T-cell (primary cell): Measurements from ENCODE around the gene OLAH. TPM values are rescaled to one million over a fixed set of nuclear protein-coding genes. Genes with fewer than 3 reads are reported as not detected.

Experiments used
- ATAC-seq, 4 experiments: fragments of 200-7000 bp in 3 of 4; fragments of 150-1000 bp in 1 of 4; cut with Tn5 transposase; replicated peaks in 1 of 4; 1 replicate in 3 of 4; 2 replicates in 1 of 4; pipeline ENCODE4 v1.10.0; 2021; ENCODE audit warnings: moderate library complexity in 3 of 4, mild to moderate bottlenecking in 2 of 4, moderate number of reproducible peaks in 1 of 4
- CTCF ChIA-PET, 2 donors: fragments of 300-600 bp; sonication (Branson Sonifier 250); formaldehyde crosslinking; loops; one replicate each; lab custom pipeline; 2022; ENCODE audit warnings: antibody characterized with exemption in 2 of 2; lab: Charles Lee
- POLR2A ChIA-PET, 2 donors: fragments of 300-600 bp; sonication (Branson Sonifier 250); formaldehyde crosslinking; loops; one replicate each; lab custom pipeline; 2022; ENCODE audit warnings: antibody characterized with exemption in 2 of 2; lab: Charles Lee
- DNase-seq, 35 experiments: peaks; one replicate each; pipeline versions ENCODE4 v3.0.0 to v3.0.0-alpha.2; 2013 to 2023
- H3K27ac ChIP-seq: one replicate; pipeline ENCODE4 v1.5.1; 2013; ENCODE audit warnings: low read length
- H3K27me3 ChIP-seq, 2 experiments: replicated peaks in 1 of 2; 1 replicate in 1 of 2; 2 replicates in 1 of 2; pipeline versions ENCODE4 v1.6.1 to v1.7.0; 2013; ENCODE audit warnings: low read length in 1 of 2, mixed read lengths in 1 of 2; ENCODE audit not compliant: control insufficient read depth in 2 of 2, insufficient read depth in 2 of 2; ENCODE audit errors: extremely low read depth in 1 of 2
- H3K36me3 ChIP-seq, 2 donors: 1 replicate in 1 of 2; 2 replicates in 1 of 2; pipeline versions ENCODE4 v1.6.1 to v1.7.0; 2013; ENCODE audit warnings: low read length in 1 of 2; ENCODE audit not compliant: control insufficient read depth in 2 of 2, insufficient read depth in 1 of 2; ENCODE audit errors: extremely low read depth in 1 of 2
- H3K4me1 ChIP-seq, 2 experiments: 1 replicate in 1 of 2; 2 replicates in 1 of 2; pipeline versions ENCODE4 v1.6.1 to v1.7.0; 2013; ENCODE audit warnings: low read length in 2 of 2, mixed read lengths in 1 of 2; ENCODE audit not compliant: insufficient read depth in 2 of 2, control insufficient read depth in 1 of 2; ENCODE audit errors: extremely low read depth in 1 of 2
- H3K4me3 ChIP-seq, 2 donors: 1 replicate in 1 of 2; 2 replicates in 1 of 2; pipeline versions ENCODE4 v1.5.1 to v1.7.0; 2013; ENCODE audit warnings: mild to moderate bottlenecking in 2 of 2, low read length in 1 of 2, moderate library complexity in 1 of 2; ENCODE audit not compliant: control insufficient read depth in 1 of 2; ENCODE audit errors: extremely low read depth in 1 of 2
- H3K9me3 ChIP-seq: 2 replicates; pipeline ENCODE4 v1.7.0; 2013
- H3K27ac Mint-ChIP-seq, 2 donors: one replicate each; pipeline ENCODE4 v1.8.0; 2020 to 2021; ENCODE audit warnings: mild to moderate bottlenecking in 2 of 2, mixed read lengths in 2 of 2
- H3K27me3 Mint-ChIP-seq, 2 donors: one replicate each; pipeline ENCODE4 v1.8.0; 2021 to 2022; ENCODE audit warnings: mixed read lengths in 2 of 2
- H3K36me3 Mint-ChIP-seq: one replicate; pipeline ENCODE4 v1.8.0; 2021; ENCODE audit warnings: mixed read lengths
- H3K4me1 Mint-ChIP-seq, 3 donors: one replicate each; pipeline ENCODE4 v1.8.0; 2020 to 2022; ENCODE audit warnings: mixed read lengths in 3 of 3, mild to moderate bottlenecking in 1 of 3
- H3K4me3 Mint-ChIP-seq, 3 donors: one replicate each; pipeline ENCODE4 v1.8.0; 2020 to 2022; ENCODE audit warnings: mild to moderate bottlenecking in 3 of 3, mixed read lengths in 3 of 3, moderate library complexity in 3 of 3
- H3K9me3 Mint-ChIP-seq, 3 donors: one replicate each; pipeline ENCODE4 v1.8.0; 2020 to 2022; ENCODE audit warnings: mixed read lengths in 3 of 3
- WGBS: methylation state at CpG from one replicate; pipeline ENCODE4 v1.1.5; 2013; ENCODE audit warnings: missing lambda C conversion rate; ENCODE audit not compliant: insufficient coverage; 5-methylcytosine and 5-hydroxymethylcytosine counted together
- total RNA-seq, 35 experiments: library from RNA in 6 of 35; stranded (reverse) in 6 of 35; fragments of 120-200 nt in 1 of 35; gene quantifications; one replicate each; pipeline versions ENCODE4 v1.2.1 to v1.2.4 and lab custom pipeline; 2013 to 2026

OLAH gene
- total RNA-seq, 5 donors from 2014 or later (not counting 1 experiment from before 2014, with no cell fraction given), result not detected

DNA sequence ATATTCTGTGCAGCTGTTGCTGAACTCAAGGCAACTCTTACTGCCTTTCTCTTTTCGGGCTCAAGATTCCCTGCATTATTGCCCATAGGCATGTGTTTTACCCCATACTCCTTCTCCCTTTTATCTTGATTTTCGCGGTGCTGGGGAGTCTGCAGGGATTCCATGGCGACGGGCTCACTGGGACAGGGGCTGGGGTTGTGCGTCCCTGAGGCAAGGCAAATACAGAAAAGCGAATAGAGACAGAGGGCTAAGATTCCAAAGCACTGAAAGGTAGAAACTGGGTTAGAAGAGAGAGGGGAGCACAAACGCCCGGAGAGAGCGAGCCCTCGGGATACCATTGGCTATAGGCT is 52.9 kb downstream of the OLAH start:
- H3K4me1 ChIP-seq, result peaks cover 3 to 33% of the 10 kb centered on the region in 2 experiments
- H3K36me3 Mint-ChIP-seq, result peaks cover under 1% of the 10 kb centered on the region
- no peaks in the 10 kb centered on the region for H3K27me3 Mint-ChIP-seq
- H3K27me3 ChIP-seq, result no peaks in the 10 kb centered on the region
- H3K4me1 Mint-ChIP-seq, result peaks cover 34 to 42% (median 39%) of the 10 kb centered on the region in 3 donors
- peak overlapping the region; percentile 73 to 84 for H3K4me3 ChIP-seq
- peak; percentile 20 to 30 (median 23) for ATAC-seq
- peak overlapping the region; percentile 84 to 85 for H3K27ac Mint-ChIP-seq
- CTCF ChIA-PET, result no interaction called here
- DNase-seq, result no peak
- peak overlapping the region; percentile 93 to 99 (median 95) for H3K4me3 Mint-ChIP-seq
- WGBS, result under 1% methylated on average over 11 of the region's 11 CpGs
- H3K36me3 ChIP-seq, result peaks cover 0 to 14% of the 10 kb centered on the region in 2 donors
- no peaks in the 10 kb centered on the region for H3K9me3 Mint-ChIP-seq
- no peaks in the 10 kb centered on the region for H3K9me3 ChIP-seq
- POLR2A ChIA-PET, result no interaction called here
- H3K27ac ChIP-seq, result peak overlapping the region; percentile 91

DNA sequence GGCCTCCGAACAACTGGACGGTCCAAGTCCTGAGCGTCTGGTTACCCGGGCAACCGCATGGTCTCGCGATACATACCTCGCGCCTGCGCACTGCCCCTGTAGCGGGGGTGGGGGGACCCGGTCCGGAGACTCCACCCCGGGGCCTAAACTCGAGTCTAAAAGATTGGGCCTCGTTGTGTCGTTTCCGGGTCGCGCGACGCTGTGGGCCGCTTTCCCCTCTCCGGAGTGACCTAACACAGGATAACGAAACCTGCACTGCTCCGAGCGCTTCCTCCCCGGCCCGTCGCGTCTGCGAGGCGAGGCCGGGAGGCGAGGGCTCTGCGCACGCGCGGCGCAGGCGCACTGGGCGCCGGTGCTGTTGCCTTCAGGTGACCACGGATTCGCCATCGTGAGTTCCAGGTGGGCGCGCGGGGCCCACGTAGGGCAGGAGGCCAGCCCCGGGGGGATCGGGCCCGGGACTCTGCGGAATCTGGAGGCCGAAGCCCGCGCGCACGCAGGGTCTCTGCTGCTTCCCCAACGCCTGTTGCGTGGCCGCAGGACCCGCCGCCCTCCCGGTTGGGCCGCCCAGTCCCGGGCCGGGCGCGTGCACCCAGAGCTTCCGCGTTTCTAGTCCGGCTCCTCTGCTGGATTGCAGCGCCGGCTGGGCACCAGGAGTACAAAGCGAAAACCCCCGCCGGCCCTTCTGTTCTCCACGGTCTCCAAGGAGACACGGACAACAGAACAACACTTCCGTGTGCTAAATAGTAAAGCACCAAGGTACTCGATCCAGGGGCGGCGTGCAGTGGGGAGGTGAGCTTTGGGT is 53.5 kb downstream of the OLAH start, which contains the start of gene RPP38:
RPP38 (plus strand) TSS at position 345 of the 802 bp plus-strand sequence. CDS start 5,960 bp downstream, outside the sequence.
- peak within 1 kb of the TSS; percentile 73 to 84 for H3K4me3 ChIP-seq
- ChIA-PET POLR2A (interaction anchor here in 1 of 2 donors (1.0 kb wide), 2 partner anchors 259 to 911 kb away, joined by 3 read pairs; partner anchors contain the start of genes CDNF, HSPA14 and MSANTD7), CTCF (no interaction called here)
- H3K27me3 ChIP-seq, result no peaks in the 10 kb centered on the region
- peak; percentile 84 to 87 (median 86) for ATAC-seq
- no peaks in the 10 kb centered on the region for H3K27me3 Mint-ChIP-seq
- peaks cover 3 to 33% of the 10 kb centered on the region in 2 experiments for H3K4me1 ChIP-seq
- WGBS, result under 1% methylated on average over 77 of the region's 84 CpGs
- peak; percentile 82 to 96 (median 90) for DNase-seq
- peaks cover 0 to 18% of the 10 kb centered on the region in 2 donors for H3K36me3 ChIP-seq
- peak within 1 kb of the TSS; percentile 93 to 99 (median 95) for H3K4me3 Mint-ChIP-seq
- peaks cover 5% of the 10 kb centered on the region for H3K36me3 Mint-ChIP-seq
- peak within 1 kb of the TSS; percentile 91 for H3K27ac ChIP-seq
- no peaks in the 10 kb centered on the region for H3K9me3 Mint-ChIP-seq
- peak within 1 kb of the TSS; percentile 93 to 96 for H3K27ac Mint-ChIP-seq
- peaks cover 37 to 45% (median 43%) of the 10 kb centered on the region in 3 donors for H3K4me1 Mint-ChIP-seq
- H3K9me3 ChIP-seq, result no peaks in the 10 kb centered on the region

DNA sequence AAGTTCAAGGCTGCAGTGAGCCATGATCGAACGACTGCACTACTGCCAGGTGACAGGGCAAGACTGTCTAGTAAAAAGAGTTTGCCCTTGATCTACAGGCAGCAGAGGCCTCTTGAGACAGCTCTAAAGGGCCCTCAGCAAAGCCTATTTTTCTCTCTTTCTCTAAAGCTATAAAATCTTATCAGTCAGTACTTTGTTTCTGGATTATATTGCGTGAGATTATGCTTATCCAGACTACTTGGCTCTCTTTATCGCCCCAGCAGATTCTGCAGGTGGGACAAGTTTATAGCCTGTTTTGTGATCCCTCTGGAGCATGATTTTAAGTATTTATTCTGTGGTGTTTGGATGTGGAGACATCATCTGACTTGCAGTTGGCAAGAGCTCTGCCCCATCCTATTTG is 56.1 kb downstream of the OLAH start:
- WGBS, result 82% methylated on average over 2 of the region's 4 CpGs
- peaks cover 37 to 45% (median 43%) of the 10 kb centered on the region in 3 donors for H3K4me1 Mint-ChIP-seq

DNA sequence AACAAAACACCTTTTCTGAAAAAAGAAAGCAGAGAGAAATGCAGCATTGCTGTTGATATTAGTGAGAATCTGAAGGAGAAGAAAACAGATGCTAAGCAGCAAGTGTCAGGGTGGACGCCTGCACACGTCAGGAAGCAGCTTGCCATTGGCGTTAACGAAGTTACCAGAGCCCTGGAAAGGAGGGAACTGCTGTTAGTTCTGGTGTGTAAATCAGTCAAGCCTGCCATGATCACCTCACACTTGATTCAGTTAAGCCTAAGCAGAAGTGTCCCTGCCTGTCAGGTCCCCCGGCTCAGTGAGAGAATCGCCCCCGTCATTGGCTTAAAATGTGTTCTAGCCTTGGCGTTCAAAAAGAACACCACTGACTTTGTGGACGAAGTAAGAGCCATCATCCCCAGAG is 59.8 kb downstream of the OLAH start:
- WGBS, result 94% methylated on average over 6 of the region's 9 CpGs
- Mint-ChIP-seq H3K36me3 (peaks cover 36% of the 10 kb centered on the region), H3K9me3 (no peaks in the 10 kb centered on the region), H3K4me3 (peak overlapping the region in 1 of 3 donors; percentile 28), H3K4me1 (peaks cover 23 to 34% (median 27%) of the 10 kb centered on the region in 3 donors), H3K27me3 (no peaks in the 10 kb centered on the region), H3K27ac (no peak overlapping the region)
- no peak for DNase-seq
- Histone ChIP-seq H3K27ac (no peak overlapping the region), H3K4me3 (no peak overlapping the region), H3K36me3 (peaks cover 12 to 64% of the 10 kb centered on the region in 2 donors), H3K4me1 (peaks cover under 1 to 24% of the 10 kb centered on the region in 2 experiments), H3K27me3 (no peaks in the 10 kb centered on the region), H3K9me3 (no peaks in the 10 kb centered on the region)
- ChIA-PET CTCF (interaction anchor here in 1 of 2 donors (0.6 kb wide), 1 partner anchor 744 kb away, joined by 10 read pairs; no protein-coding TSS in a partner anchor), POLR2A (no interaction called here)
- no peak for ATAC-seq

More for the DNA sequence above, 56.1 kb downstream of the OLAH start:
- H3K4me3 ChIP-seq, result no peak overlapping the region
- H3K4me1 ChIP-seq, result peaks cover 3 to 33% of the 10 kb centered on the region in 2 experiments
- no peaks in the 10 kb centered on the region for H3K27me3 Mint-ChIP-seq
- H3K36me3 Mint-ChIP-seq, result peaks cover 20% of the 10 kb centered on the region
- ChIA-PET POLR2A (no interaction called here), CTCF (no interaction called here)
- no peaks in the 10 kb centered on the region for H3K27me3 ChIP-seq
- DNase-seq, result no peak
- peaks cover 5 to 43% of the 10 kb centered on the region in 2 donors for H3K36me3 ChIP-seq
- no peaks in the 10 kb centered on the region for H3K9me3 Mint-ChIP-seq
- H3K4me3 Mint-ChIP-seq, result peak overlapping the region in 1 of 3 donors; percentile 22
- H3K27ac ChIP-seq, result no peak overlapping the region
- H3K9me3 ChIP-seq, result no peaks in the 10 kb centered on the region
- peak overlapping the region; percentile 6 to 76 for H3K27ac Mint-ChIP-seq
- no peak for ATAC-seq

DNA sequence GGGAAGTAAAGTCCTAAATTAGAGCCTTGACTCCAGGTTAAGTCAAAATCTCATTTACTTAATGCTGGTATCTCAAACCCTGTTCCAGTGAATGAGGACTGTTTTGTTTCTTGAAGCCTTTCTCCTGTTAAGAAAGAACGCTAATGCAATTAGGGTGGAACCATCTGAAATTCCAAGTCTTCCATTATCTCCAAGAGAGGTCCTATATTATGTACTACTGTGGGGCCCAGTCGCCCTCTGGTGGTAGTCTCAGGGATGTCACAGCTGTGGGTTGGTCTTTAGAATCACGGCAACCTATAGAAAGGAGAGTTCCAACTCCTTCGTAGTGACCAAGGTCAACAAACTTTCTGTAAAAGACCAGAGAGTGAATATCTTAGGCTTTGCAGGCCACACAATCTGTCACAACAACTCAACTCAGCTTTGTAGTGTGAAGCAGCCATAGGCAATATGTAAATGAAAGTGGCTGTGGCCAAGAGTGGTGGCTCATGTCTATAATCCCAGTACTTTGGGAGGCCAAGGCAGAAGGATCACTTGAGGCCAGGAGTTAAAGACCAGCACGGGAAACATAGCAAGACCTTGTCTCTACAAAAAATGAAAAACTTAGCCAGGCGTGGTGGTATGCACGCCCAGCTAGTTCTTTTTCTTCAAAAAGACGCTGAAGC is 62.7 kb downstream of the OLAH start:
- DNase-seq (peak; percentile 8 to 82 (median 56)), ATAC-seq (peak; percentile 86 to 92 (median 89))
- peak overlapping the region; percentile 48 for H3K27ac ChIP-seq
- no peaks in the 10 kb centered on the region for H3K27me3 ChIP-seq
- H3K4me3 ChIP-seq, result no peak overlapping the region
- POLR2A ChIA-PET, result no interaction called here
- peaks cover 0 to 6% of the 10 kb centered on the region in 2 experiments for H3K4me1 ChIP-seq
- H3K4me3 Mint-ChIP-seq, result no peak overlapping the region
- WGBS, result 90% methylated on average over 4 of the region's 8 CpGs
- no peaks in the 10 kb centered on the region for H3K9me3 ChIP-seq
- no peaks in the 10 kb centered on the region for H3K9me3 Mint-ChIP-seq
- CTCF ChIA-PET, result interaction anchor here in 1 of 2 donors (0.6 to 1.0 kb wide), 4 partner anchors 11 to 866 kb away, joined by 3 to 5 read pairs (median 3); no protein-coding TSS in a partner anchor
- peak overlapping the region; percentile 55 to 75 for H3K27ac Mint-ChIP-seq
- H3K36me3 Mint-ChIP-seq, result peaks cover 43% of the 10 kb centered on the region
- no peaks in the 10 kb centered on the region for H3K27me3 Mint-ChIP-seq
- peaks cover 4 to 11% (median 9%) of the 10 kb centered on the region in 3 donors for H3K4me1 Mint-ChIP-seq
- peaks cover 21 to 72% of the 10 kb centered on the region in 2 donors for H3K36me3 ChIP-seq

DNA sequence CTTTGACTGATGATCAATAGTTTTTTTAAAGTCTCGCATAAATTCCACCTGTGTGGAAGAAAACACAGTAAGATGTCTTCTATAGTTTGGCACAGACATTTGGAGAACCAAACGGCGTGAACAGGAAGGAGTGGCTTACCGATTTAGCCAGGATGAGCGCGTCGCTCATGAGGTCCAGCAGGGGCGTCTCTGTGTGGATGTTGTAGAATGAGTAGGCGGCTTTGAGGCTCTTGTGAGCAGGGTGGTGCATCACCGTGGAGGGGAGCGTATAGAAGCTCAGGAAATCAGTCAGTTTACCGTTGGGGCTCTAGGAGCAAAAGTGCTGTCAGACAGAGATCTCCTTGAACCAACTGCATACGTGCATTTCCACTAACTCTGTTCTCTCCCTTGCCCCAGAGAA is 68.9 kb downstream of the OLAH start:
- Mint-ChIP-seq H3K4me3 (no peak overlapping the region), H3K27me3 (no peaks in the 10 kb centered on the region), H3K9me3 (no peaks in the 10 kb centered on the region), H3K36me3 (peaks cover 24% of the 10 kb centered on the region), H3K27ac (peak overlapping the region; percentile 17 to 45), H3K4me1 (peaks cover 0 to 7% (median 4%) of the 10 kb centered on the region in 3 donors)
- no peak overlapping the region for H3K4me3 ChIP-seq
- POLR2A ChIA-PET, result no interaction called here
- no peaks in the 10 kb centered on the region for H3K4me1 ChIP-seq
- 64% methylated on average over 3 of the region's 13 CpGs for WGBS
- H3K27ac ChIP-seq, result no peak overlapping the region
- H3K27me3 ChIP-seq, result no peaks in the 10 kb centered on the region
- ATAC-seq, result peak in 1 of 4 experiments; percentile 57
- CTCF ChIA-PET, result interaction anchor here in 1 of 2 donors (1.2 kb wide), 1 partner anchor 7 kb away, joined by 4 read pairs; no protein-coding TSS in a partner anchor
- no peak for DNase-seq
- no peaks in the 10 kb centered on the region for H3K9me3 ChIP-seq
- H3K36me3 ChIP-seq, result peaks cover 20 to 49% of the 10 kb centered on the region in 2 donors
